HL-60 (cell line): ENCODE measurements around the gene KCNQ1.

Experiments
- GABPA ChIP-seq: IDR thresholded peaks from 2 replicates; pipeline ENCODE4 v1.6.1; 2012; ENCODE audit warnings: low read depth
- POLR2AphosphoS5 ChIP-seq: IDR thresholded peaks from 2 replicates; pipeline ENCODE4 v1.6.1; 2012; ENCODE audit warnings: low read depth
- TF ChIP-seq, protein P1 (sequence below): IDR thresholded peaks from one replicate; pipeline ENCODE4 v1.5.1; 2011; ENCODE audit warnings: low read length, control low read depth, inconsistent platforms; ENCODE audit not compliant: insufficient read depth
- TF ChIP-seq, protein P2 (sequence below): IDR thresholded peaks from 2 replicates; pipeline ENCODE4 v1.6.1; 2012; ENCODE audit warnings: low read depth; ENCODE audit not compliant: insufficient replicate concordance

- TF ChIP-seq GABPA (no peak), POLR2AphosphoS5 (no peak)
- TF ChIP-seq, protein P1, sequence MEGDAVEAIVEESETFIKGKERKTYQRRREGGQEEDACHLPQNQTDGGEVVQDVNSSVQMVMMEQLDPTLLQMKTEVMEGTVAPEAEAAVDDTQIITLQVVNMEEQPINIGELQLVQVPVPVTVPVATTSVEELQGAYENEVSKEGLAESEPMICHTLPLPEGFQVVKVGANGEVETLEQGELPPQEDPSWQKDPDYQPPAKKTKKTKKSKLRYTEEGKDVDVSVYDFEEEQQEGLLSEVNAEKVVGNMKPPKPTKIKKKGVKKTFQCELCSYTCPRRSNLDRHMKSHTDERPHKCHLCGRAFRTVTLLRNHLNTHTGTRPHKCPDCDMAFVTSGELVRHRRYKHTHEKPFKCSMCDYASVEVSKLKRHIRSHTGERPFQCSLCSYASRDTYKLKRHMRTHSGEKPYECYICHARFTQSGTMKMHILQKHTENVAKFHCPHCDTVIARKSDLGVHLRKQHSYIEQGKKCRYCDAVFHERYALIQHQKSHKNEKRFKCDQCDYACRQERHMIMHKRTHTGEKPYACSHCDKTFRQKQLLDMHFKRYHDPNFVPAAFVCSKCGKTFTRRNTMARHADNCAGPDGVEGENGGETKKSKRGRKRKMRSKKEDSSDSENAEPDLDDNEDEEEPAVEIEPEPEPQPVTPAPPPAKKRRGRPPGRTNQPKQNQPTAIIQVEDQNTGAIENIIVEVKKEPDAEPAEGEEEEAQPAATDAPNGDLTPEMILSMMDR, result no peak
- TF ChIP-seq, protein P2, sequence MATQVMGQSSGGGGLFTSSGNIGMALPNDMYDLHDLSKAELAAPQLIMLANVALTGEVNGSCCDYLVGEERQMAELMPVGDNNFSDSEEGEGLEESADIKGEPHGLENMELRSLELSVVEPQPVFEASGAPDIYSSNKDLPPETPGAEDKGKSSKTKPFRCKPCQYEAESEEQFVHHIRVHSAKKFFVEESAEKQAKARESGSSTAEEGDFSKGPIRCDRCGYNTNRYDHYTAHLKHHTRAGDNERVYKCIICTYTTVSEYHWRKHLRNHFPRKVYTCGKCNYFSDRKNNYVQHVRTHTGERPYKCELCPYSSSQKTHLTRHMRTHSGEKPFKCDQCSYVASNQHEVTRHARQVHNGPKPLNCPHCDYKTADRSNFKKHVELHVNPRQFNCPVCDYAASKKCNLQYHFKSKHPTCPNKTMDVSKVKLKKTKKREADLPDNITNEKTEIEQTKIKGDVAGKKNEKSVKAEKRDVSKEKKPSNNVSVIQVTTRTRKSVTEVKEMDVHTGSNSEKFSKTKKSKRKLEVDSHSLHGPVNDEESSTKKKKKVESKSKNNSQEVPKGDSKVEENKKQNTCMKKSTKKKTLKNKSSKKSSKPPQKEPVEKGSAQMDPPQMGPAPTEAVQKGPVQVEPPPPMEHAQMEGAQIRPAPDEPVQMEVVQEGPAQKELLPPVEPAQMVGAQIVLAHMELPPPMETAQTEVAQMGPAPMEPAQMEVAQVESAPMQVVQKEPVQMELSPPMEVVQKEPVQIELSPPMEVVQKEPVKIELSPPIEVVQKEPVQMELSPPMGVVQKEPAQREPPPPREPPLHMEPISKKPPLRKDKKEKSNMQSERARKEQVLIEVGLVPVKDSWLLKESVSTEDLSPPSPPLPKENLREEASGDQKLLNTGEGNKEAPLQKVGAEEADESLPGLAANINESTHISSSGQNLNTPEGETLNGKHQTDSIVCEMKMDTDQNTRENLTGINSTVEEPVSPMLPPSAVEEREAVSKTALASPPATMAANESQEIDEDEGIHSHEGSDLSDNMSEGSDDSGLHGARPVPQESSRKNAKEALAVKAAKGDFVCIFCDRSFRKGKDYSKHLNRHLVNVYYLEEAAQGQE, result no peak
Measured at GRCh38 chr11:2644844-2645778, 200.3 kb downstream of the KCNQ1 start.
